ENCODE results near the gene COL18A1. TPM values are rescaled to one million over a fixed set of nuclear protein-coding genes. Genes with fewer than 3 reads are reported as not detected.

The COL18A1 gene
- polyA plus RNA-seq, 3 donors = 0.80 to 4.1 (median 1.1) TPM

- DNase-seq = no peak
- Histone ChIP-seq H4K20me1 (ENCODE audit: insufficient read depth, low read length) (no peaks in the 10 kb centered on the region), H3K79me2 (ENCODE audit: insufficient read depth, low read length) (no peaks in the 10 kb centered on the region), H3K4me1 (ENCODE audit: control insufficient read depth in 1 of 2, insufficient read depth in 2 of 2, low read length in 2 of 2) (peaks cover 5 to 11% of the 10 kb centered on the region in 2 donors), H2AFZ (ENCODE audit: insufficient read depth, low read depth, low read length, poor library complexity, severe bottlenecking) (peak overlapping the region; percentile 8), H3K4me3 (replicated peaks in 1 of 3; ENCODE audit: low read depth in 2 of 3, low read length in 3 of 3) (peak overlapping the region in 1 of 3 experiments; percentile 2), H3K4me2 (replicated peaks; ENCODE audit: extremely low read depth, low read length, poor library complexity, severe bottlenecking) (peak overlapping the region; percentile 42), H3K36me3 (replicated peaks in 1 of 2; ENCODE audit: control insufficient read depth in 1 of 2, insufficient read depth in 2 of 2, low read length in 2 of 2) (no peaks in the 10 kb centered on the region), H3K9me3 (replicated peaks in 1 of 2; ENCODE audit: control insufficient read depth in 1 of 2, insufficient read depth in 1 of 2, low read length in 2 of 2) (peaks cover 11% of the 10 kb centered on the region in 2 donors), H3K27ac (ENCODE audit: low read depth in 1 of 2, low read length in 2 of 2) (no peak overlapping the region), H3K27me3 (ENCODE audit: control insufficient read depth in 2 of 2, insufficient read depth in 2 of 2, low read length in 2 of 2) (peaks cover 26 to 66% of the 10 kb centered on the region in 2 donors), H3K9ac (ENCODE audit: insufficient read depth, low read length, poor library complexity, severe bottlenecking) (no peak overlapping the region)
- Mint-ChIP-seq H3K4me3 (peak overlapping the region; percentile 68 to 89), H3K27me3 (ENCODE audit: low read depth in 3 of 3) (peaks cover 51 to 85% (median 60%) of the 10 kb centered on the region in 3 donors), H3K27ac (no peak overlapping the region), H3K36me3 (peaks cover 0 to 3% of the 10 kb centered on the region in 2 donors), H3K4me1 (peaks cover 9% of the 10 kb centered on the region), H3K9me3 (peaks cover 12 to 35% (median 28%) of the 10 kb centered on the region in 7 donors)
- TF ChIP-seq CTCF (IDR thresholded peaks at IDR 0.05) = no peak
- 16% methylated on average over 38 of the region's 39 CpGs for WGBS (ENCODE audit: insufficient coverage)
- intact Hi-C loops (cut with micrococcal nuclease) = no loop called here
Observed at GRCh38 chr21:45403825-45404729, 888 bp upstream of the COL18A1 start.

- Histone ChIP-seq H4K20me1 (ENCODE audit: insufficient read depth, low read length) (no peaks in the 10 kb centered on the region), H3K27me3 (ENCODE audit: control insufficient read depth in 2 of 2, insufficient read depth in 2 of 2, low read length in 2 of 2) (peaks cover 26 to 63% of the 10 kb centered on the region in 2 donors), H2AFZ (ENCODE audit: insufficient read depth, low read depth, low read length, poor library complexity, severe bottlenecking) (peak overlapping the region; percentile 29), H3K27ac (ENCODE audit: low read depth in 1 of 2, low read length in 2 of 2) (no peak overlapping the region), H3K9ac (ENCODE audit: insufficient read depth, low read length, poor library complexity, severe bottlenecking) (no peak overlapping the region), H3K4me2 (replicated peaks; ENCODE audit: extremely low read depth, low read length, poor library complexity, severe bottlenecking) (peak overlapping the region; percentile 62), H3K4me3 (replicated peaks in 1 of 3; ENCODE audit: low read depth in 2 of 3, low read length in 3 of 3) (peak overlapping the region in 1 of 3 experiments; percentile 28), H3K9me3 (replicated peaks in 1 of 2; ENCODE audit: control insufficient read depth in 1 of 2, insufficient read depth in 1 of 2, low read length in 2 of 2) (peaks cover 11% of the 10 kb centered on the region in 2 donors), H3K36me3 (replicated peaks in 1 of 2; ENCODE audit: control insufficient read depth in 1 of 2, insufficient read depth in 2 of 2, low read length in 2 of 2) (no peaks in the 10 kb centered on the region), H3K4me1 (ENCODE audit: control insufficient read depth in 1 of 2, insufficient read depth in 2 of 2, low read length in 2 of 2) (peaks cover 5 to 11% of the 10 kb centered on the region in 2 donors), H3K79me2 (ENCODE audit: insufficient read depth, low read length) (no peaks in the 10 kb centered on the region)
- intact Hi-C loops (cut with micrococcal nuclease) = no loop called here
- WGBS (ENCODE audit: insufficient coverage) = under 1% methylated on average over 86 of the region's 86 CpGs
- Mint-ChIP-seq H3K27ac (no peak overlapping the region), H3K27me3 (ENCODE audit: low read depth in 3 of 3) (peaks cover 56 to 82% (median 62%) of the 10 kb centered on the region in 3 donors), H3K36me3 (peaks cover 0 to 3% of the 10 kb centered on the region in 2 donors), H3K9me3 (peaks cover 12 to 35% (median 28%) of the 10 kb centered on the region in 7 donors), H3K4me1 (peaks cover 9% of the 10 kb centered on the region), H3K4me3 (no peak overlapping the region)
- no peak for TF ChIP-seq CTCF (IDR thresholded peaks at IDR 0.05)
- DNase-seq = no peak
Observed at GRCh38 chr21:45405271-45405818, 380 bp downstream of the COL18A1 start.

Measured in CD14-positive monocyte (primary cell).